Measurements from ENCODE around the gene MRPL17.

DNA sequence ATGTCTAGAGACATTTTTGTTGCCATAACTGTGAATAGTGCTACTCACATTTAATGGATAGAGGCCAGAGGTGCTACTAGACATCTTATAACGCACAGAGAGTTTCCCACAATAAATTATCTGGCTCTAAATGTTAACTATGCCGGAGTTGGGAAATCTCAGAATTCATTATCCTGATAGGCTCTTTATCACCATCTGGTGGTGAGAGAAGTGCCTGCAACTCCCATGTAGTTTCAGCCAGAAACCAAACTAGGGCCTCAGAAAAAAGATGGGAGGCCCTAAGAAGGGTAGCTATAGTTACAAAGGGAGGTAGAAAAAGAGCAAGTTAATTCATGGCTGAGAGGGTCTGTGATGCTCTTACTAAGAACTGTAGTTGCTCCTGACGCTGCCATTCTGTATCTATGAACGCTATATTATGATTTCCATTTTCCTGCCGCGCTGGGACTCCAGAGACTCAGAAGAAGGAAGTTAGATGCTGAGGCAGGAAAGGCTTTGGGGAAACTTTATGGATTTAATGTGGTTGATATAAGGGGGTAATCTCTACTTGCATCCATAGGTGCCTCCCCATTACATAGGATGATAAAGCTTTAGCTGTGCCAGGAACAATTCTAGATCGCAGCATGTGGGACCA is 22.9 kb upstream of the MRPL17 start:
- TF ChIP-seq, protein P1, sequence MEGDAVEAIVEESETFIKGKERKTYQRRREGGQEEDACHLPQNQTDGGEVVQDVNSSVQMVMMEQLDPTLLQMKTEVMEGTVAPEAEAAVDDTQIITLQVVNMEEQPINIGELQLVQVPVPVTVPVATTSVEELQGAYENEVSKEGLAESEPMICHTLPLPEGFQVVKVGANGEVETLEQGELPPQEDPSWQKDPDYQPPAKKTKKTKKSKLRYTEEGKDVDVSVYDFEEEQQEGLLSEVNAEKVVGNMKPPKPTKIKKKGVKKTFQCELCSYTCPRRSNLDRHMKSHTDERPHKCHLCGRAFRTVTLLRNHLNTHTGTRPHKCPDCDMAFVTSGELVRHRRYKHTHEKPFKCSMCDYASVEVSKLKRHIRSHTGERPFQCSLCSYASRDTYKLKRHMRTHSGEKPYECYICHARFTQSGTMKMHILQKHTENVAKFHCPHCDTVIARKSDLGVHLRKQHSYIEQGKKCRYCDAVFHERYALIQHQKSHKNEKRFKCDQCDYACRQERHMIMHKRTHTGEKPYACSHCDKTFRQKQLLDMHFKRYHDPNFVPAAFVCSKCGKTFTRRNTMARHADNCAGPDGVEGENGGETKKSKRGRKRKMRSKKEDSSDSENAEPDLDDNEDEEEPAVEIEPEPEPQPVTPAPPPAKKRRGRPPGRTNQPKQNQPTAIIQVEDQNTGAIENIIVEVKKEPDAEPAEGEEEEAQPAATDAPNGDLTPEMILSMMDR (IDR thresholded peaks at IDR 0.05) = peak; percentile 67 to 88 (median 85)
- no peak for TF ChIP-seq POLR2A (IDR thresholded peaks at IDR 0.05)

Data from testis (tissue), 2 donors.